WI38 (cell line): ENCODE data around the gene ITGB1.
"Not testable (repeated sequence)": the region's sequence is repeated elsewhere in the genome, so short reads cannot be mapped to it uniquely, and the experiment has no call there.

ENCODE experiments used
- H3K4me3 ChIP-seq: 2 replicates; pipeline ENCODE4 v1.5.1; 2011; ENCODE audit warnings: low read depth, mild to moderate bottlenecking, control low read depth, low read length
- CTCF ChIP-seq: IDR thresholded peaks from 2 replicates; pipeline ENCODE4 v1.5.1; 2012; ENCODE audit warnings: low read depth, mild to moderate bottlenecking, control low read depth, low read length

ITGB1 gene

GRCh38 chr10:32984003-32984600 is 26.1 kb upstream of the ITGB1 start:
- H3K4me3 ChIP-seq: no peak overlapping the region
- TF ChIP-seq CTCF: no peak

- H3K4me3 ChIP-seq: peak overlapping the region; percentile 24; the same call in 1 of the 2 replicates
Observed at GRCh38 chr10:32982911-32983909, 25.2 kb upstream of the ITGB1 start.

GRCh38 chr10:32982293-32982709 is 24.3 kb upstream of the ITGB1 start:
- H3K4me3 ChIP-seq: 0 out of 2 replicates have a peak overlapping the region, but pooled peaks have one; percentile 9
- TF ChIP-seq CTCF: no peak

More at GRCh38 chr10:32982911-32983909, 25.2 kb upstream of the ITGB1 start:
- TF ChIP-seq CTCF: no peak

- H3K4me3 ChIP-seq: no peak overlapping the region
- no peak for TF ChIP-seq CTCF
Observed at GRCh38 chr10:32981760-32982159, 23.7 kb upstream of the ITGB1 start.

- no peak for TF ChIP-seq CTCF
- H3K4me3 ChIP-seq: peak overlapping the region; percentile 53
Observed at GRCh38 chr10:32980558-32981468, 22.8 kb upstream of the ITGB1 start.

GRCh38 chr10:32980242-32980557 is 22.2 kb upstream of the ITGB1 start:
- TF ChIP-seq CTCF: no peak
- H3K4me3 ChIP-seq: peak overlapping the region; percentile 53

- not testable (repeated sequence) for H3K4me3 ChIP-seq
Observed at GRCh38 chr10:32979719-32980118, 21.7 kb upstream of the ITGB1 start.
